Measurements from ENCODE around the gene NAV2. TPM values are rescaled to one million over a fixed set of nuclear protein-coding genes. Genes with fewer than 3 reads are reported as not detected.

Gene NAV2
- total RNA-seq, 1 experiment from 2014 or later, result 22.7 TPM

GRCh38 chr11:19868281-19868821 lies 155.7 kb downstream of the NAV2 start:
- ChIA-PET CTCF (no interaction called here), POLR2A (no interaction called here)
- TF ChIP-seq, protein P1, sequence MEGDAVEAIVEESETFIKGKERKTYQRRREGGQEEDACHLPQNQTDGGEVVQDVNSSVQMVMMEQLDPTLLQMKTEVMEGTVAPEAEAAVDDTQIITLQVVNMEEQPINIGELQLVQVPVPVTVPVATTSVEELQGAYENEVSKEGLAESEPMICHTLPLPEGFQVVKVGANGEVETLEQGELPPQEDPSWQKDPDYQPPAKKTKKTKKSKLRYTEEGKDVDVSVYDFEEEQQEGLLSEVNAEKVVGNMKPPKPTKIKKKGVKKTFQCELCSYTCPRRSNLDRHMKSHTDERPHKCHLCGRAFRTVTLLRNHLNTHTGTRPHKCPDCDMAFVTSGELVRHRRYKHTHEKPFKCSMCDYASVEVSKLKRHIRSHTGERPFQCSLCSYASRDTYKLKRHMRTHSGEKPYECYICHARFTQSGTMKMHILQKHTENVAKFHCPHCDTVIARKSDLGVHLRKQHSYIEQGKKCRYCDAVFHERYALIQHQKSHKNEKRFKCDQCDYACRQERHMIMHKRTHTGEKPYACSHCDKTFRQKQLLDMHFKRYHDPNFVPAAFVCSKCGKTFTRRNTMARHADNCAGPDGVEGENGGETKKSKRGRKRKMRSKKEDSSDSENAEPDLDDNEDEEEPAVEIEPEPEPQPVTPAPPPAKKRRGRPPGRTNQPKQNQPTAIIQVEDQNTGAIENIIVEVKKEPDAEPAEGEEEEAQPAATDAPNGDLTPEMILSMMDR (IDR thresholded peaks at IDR 0.05), result no peak
- TF ChIP-seq REST (IDR thresholded peaks at IDR 0.05; ENCODE audit: insufficient read depth in 1 of 2, low read depth in 2 of 2, low read length in 1 of 2) (no peak), TCF7L2 (IDR thresholded peaks at IDR 0.05; ENCODE audit: low read depth, low read length) (no peak), SIN3A (IDR thresholded peaks at IDR 0.05; ENCODE audit: borderline replicate concordance, insufficient read depth, low read depth, low read length) (no peak), POLR2AphosphoS5 (IDR thresholded peaks at IDR 0.05; ENCODE audit: low read depth, low read length) (no peak)
- intact Hi-C loops (cut with micrococcal nuclease; ENCODE audit: unreplicated experiment) (no loop called here), in situ Hi-C loops (cut with HindIII; ENCODE audit: low pct_unique_long_range_greater_than_20kb, low sequenced_read_pairs) (no loop called here)
- no peaks in the 10 kb centered on the region for H3K36me3 ChIP-seq (ENCODE audit: control insufficient read depth, insufficient read depth, low read length)
- no peak overlapping the region for H3K27ac ChIP-seq (ENCODE audit: low read length)
- DNase-seq (ENCODE audit: low read depth, low spot score), result no peak
- no TSS peak for BruUV-seq (replicated peaks)
- no peaks in the 10 kb centered on the region for H3K27me3 ChIP-seq (ENCODE audit: control insufficient read depth, insufficient read depth, low read length)
- H3K4me3 ChIP-seq (ENCODE audit: low read depth in 2 of 2, low read length in 2 of 2), result no peak overlapping the region
- H3K9me3 ChIP-seq (ENCODE audit: control insufficient read depth, insufficient read depth, low read depth, low read length), result no peaks in the 10 kb centered on the region
- H3K4me1 ChIP-seq (ENCODE audit: control insufficient read depth, insufficient read depth, low read length), result no peaks in the 10 kb centered on the region
- ATAC-seq, result no peak

DNA sequence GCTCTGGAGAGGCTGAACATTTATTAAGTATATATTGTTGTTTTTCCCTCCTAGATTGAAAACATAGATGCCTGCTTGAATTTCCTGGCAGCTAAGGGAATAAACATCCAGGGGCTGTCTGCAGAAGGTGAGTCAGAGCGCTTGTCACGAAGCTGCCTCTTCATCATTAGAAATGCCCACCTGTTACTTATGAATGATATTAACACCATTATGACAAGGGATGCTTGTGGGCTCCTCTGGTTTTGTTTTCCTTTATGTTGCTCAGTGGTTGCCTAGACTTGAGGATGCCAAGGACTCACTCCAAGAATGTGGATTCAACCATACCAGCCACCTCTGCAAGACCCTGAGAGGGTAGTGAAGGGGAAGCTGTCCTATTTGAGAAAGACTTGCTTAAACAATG lies 156.2 kb downstream of the NAV2 start:
- no peaks in the 10 kb centered on the region for H3K36me3 ChIP-seq (ENCODE audit: control insufficient read depth, insufficient read depth, low read length)
- no peak for TF ChIP-seq TCF7L2 (IDR thresholded peaks at IDR 0.05; ENCODE audit: low read depth, low read length)
- no peak for TF ChIP-seq REST (IDR thresholded peaks at IDR 0.05; ENCODE audit: insufficient read depth in 1 of 2, low read depth in 2 of 2, low read length in 1 of 2)
- intact Hi-C loops (cut with micrococcal nuclease; ENCODE audit: unreplicated experiment), result no loop called here
- no peaks in the 10 kb centered on the region for H3K27me3 ChIP-seq (ENCODE audit: control insufficient read depth, insufficient read depth, low read length)
- no peaks in the 10 kb centered on the region for H3K4me1 ChIP-seq (ENCODE audit: control insufficient read depth, insufficient read depth, low read length)
- BruUV-seq (replicated peaks), result no TSS peak
- in situ Hi-C loops (cut with HindIII; ENCODE audit: low pct_unique_long_range_greater_than_20kb, low sequenced_read_pairs), result no loop called here
- H3K27ac ChIP-seq (ENCODE audit: low read length), result no peak overlapping the region
- DNase-seq (ENCODE audit: low read depth, low spot score), result no peak
- CTCF ChIA-PET, result no interaction called here
- POLR2A ChIA-PET, result no interaction called here
- H3K4me3 ChIP-seq (ENCODE audit: low read depth in 2 of 2, low read length in 2 of 2), result no peak overlapping the region
- no peaks in the 10 kb centered on the region for H3K9me3 ChIP-seq (ENCODE audit: control insufficient read depth, insufficient read depth, low read depth, low read length)
- no peak for ATAC-seq
